Breast epithelium (tissue), 3 donors: Measurements from ENCODE around the gene BBS12.

Experiments used
- POLR2A ChIP-seq: fragments of 450-650 bp; IDR thresholded peaks from one replicate; pipeline ENCODE4 v1.6.1; 2016; ENCODE audit warnings: antibody characterized with exemption, mild to moderate bottlenecking, moderate library complexity
- TF ChIP-seq, protein P1 (sequence below), 3 donors: fragments of 450-650 bp; IDR thresholded peaks; one replicate each; pipeline ENCODE4 v1.5.1; 2016 to 2017; ENCODE audit warnings: antibody characterized with exemption in 3 of 3, mild to moderate bottlenecking in 3 of 3, moderate library complexity in 3 of 3

DNA sequence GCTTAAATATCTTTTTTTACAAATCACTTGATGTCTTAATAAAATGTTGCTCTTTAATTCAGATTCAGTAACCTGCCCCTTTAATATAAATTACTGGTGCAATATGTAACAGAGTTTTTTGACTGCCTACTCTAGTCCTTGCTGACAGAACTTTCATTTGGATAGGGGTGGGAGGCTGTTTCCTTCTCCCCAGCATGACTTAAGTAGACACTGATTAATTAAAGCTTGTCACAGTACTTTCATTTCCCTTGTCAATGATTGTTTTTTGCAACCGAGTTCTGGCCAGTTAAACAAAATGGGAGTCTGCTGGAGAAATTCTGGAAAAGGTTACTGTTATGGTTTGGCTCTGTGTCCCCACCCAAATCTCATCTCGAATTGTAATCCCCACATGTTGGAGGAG is 37.3 kb upstream of the BBS12 start:
- TF ChIP-seq POLR2A, result no peak
- TF ChIP-seq, protein P1, sequence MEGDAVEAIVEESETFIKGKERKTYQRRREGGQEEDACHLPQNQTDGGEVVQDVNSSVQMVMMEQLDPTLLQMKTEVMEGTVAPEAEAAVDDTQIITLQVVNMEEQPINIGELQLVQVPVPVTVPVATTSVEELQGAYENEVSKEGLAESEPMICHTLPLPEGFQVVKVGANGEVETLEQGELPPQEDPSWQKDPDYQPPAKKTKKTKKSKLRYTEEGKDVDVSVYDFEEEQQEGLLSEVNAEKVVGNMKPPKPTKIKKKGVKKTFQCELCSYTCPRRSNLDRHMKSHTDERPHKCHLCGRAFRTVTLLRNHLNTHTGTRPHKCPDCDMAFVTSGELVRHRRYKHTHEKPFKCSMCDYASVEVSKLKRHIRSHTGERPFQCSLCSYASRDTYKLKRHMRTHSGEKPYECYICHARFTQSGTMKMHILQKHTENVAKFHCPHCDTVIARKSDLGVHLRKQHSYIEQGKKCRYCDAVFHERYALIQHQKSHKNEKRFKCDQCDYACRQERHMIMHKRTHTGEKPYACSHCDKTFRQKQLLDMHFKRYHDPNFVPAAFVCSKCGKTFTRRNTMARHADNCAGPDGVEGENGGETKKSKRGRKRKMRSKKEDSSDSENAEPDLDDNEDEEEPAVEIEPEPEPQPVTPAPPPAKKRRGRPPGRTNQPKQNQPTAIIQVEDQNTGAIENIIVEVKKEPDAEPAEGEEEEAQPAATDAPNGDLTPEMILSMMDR (IDR thresholded peaks at IDR 0.05), result no peak
